C4-2B (cell line): ENCODE data around the gene CMBL.
"Not testable (repeated sequence)": the region's sequence is repeated elsewhere in the genome, so short reads cannot be mapped to it uniquely, and the experiment has no call there.

Experiments
- H3K27ac ChIP-seq: fragments of 450-650 bp; 2 replicates; pipeline ENCODE4 v1.5.1; 2017
- ZFX ChIP-seq: fragments of 450-650 bp; IDR thresholded peaks from 2 replicates; pipeline ENCODE4 v1.6.1; 2017
- TF ChIP-seq, protein P1 (sequence below): fragments of 450-650 bp; conservative IDR thresholded peaks from 2 replicates; pipeline ENCODE4 v1.5.1; 2017; ENCODE audit warnings: mild to moderate bottlenecking

CMBL gene

GRCh38 chr5:10288592-10289219, 19.0 kb downstream of the CMBL start:
- H3K27ac ChIP-seq = peak overlapping the region; percentile 87
- TF ChIP-seq, protein P1, sequence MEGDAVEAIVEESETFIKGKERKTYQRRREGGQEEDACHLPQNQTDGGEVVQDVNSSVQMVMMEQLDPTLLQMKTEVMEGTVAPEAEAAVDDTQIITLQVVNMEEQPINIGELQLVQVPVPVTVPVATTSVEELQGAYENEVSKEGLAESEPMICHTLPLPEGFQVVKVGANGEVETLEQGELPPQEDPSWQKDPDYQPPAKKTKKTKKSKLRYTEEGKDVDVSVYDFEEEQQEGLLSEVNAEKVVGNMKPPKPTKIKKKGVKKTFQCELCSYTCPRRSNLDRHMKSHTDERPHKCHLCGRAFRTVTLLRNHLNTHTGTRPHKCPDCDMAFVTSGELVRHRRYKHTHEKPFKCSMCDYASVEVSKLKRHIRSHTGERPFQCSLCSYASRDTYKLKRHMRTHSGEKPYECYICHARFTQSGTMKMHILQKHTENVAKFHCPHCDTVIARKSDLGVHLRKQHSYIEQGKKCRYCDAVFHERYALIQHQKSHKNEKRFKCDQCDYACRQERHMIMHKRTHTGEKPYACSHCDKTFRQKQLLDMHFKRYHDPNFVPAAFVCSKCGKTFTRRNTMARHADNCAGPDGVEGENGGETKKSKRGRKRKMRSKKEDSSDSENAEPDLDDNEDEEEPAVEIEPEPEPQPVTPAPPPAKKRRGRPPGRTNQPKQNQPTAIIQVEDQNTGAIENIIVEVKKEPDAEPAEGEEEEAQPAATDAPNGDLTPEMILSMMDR = no peak
- 0 out of 2 replicates have a peak, but pooled peaks have one; percentile 5 for TF ChIP-seq ZFX

- TF ChIP-seq, protein P1 = no peak
- no peak for TF ChIP-seq ZFX
- no peak overlapping the region for H3K27ac ChIP-seq
These were observed 20.9 kb downstream of the CMBL start for GRCh38 chr5:10286862-10287227.

GRCh38 chr5:10286162-10286861, 21.4 kb downstream of the CMBL start:
- no peak overlapping the region for H3K27ac ChIP-seq

DNA sequence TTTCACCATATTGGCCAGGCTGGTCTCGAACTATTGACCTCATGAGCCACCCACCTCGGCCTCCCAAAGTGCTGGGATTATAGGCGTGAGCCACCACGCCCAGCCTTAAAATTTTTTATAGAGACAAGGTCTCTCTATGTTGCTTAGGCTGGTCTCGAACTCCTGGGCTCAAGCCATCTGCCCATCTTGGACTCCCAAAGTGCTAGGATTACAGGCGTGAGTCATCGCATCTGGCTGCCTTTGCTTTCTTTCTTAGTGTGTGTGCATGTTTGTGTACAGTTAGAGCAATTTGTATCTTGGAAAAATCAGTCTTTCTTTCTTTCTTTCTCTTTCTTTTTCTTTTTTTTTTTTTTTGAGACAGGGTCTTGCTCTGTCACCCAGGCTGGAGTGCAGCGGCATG, 22.3 kb downstream of the CMBL start:
- H3K27ac ChIP-seq = not testable (repeated sequence)

More at GRCh38 chr5:10286162-10286861, 21.4 kb downstream of the CMBL start:
- TF ChIP-seq, protein P1 = no peak
- no peak for TF ChIP-seq ZFX

DNA sequence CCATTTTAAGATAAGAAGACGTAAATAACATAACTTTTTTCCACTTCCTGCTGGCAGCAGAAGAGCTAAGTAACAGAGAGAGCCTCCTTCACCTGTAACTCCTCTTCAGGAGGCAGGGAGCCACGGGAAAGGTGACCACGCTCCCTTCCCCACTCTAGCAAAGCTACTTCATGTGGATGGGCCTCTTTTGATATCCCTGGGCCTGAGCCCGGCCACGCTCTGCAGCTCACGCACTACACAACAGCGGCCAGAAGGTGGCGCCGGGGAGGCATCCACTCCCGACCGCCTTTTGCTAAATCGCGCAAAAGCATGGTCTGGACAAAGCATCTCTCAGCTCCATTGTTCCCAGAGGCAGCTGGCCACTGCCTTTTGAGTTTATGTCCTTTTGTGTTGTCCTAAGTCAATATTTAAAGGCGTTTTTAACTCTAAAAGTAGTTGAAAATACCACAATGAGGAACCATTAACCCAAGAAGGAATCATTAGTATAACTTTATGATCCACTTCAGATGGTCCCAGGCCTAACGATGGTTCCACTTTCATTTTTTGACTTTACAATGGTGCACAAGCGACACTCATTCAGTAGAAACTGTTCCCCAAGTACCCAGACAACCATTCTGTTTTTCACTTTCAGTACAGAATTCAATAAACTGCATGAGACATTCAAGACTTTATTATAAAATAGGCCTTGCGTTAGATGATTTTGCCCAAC, 23.6 kb downstream of the CMBL start:
- H3K27ac ChIP-seq = no peak overlapping the region
- TF ChIP-seq, protein P1 = peak; percentile 94
- TF ChIP-seq ZFX = no peak

GRCh38 chr5:10279925-10280720, 27.6 kb downstream of the CMBL start:
- no peak overlapping the region for H3K27ac ChIP-seq
- TF ChIP-seq, protein P1 = no peak
- TF ChIP-seq ZFX = no peak

GRCh38 chr5:10279328-10279727, 28.4 kb downstream of the CMBL start:
- TF ChIP-seq, protein P1 = no peak
- TF ChIP-seq ZFX = no peak
- no peak overlapping the region for H3K27ac ChIP-seq
